Liver (tissue), 3 donors: ENCODE measurements around the gene SKOR1.

ENCODE experiments used
- JUND ChIP-seq, 2 donors: IDR thresholded peaks; 2 replicates each; pipeline ENCODE4 v1.6.1; 2016; ENCODE audit warnings: antibody characterized with exemption in 2 of 2
- SP1 ChIP-seq: IDR thresholded peaks from 2 replicates; pipeline ENCODE4 v1.6.1; 2018; ENCODE audit warnings: antibody characterized with exemption, mild to moderate bottlenecking
- YY1 ChIP-seq: IDR thresholded peaks from 2 replicates; pipeline ENCODE4 v1.6.1; 2016; ENCODE audit warnings: antibody characterized with exemption, mild to moderate bottlenecking
- TF ChIP-seq, protein P1 (sequence below): fragments of 150-350 bp; IDR thresholded peaks from 2 replicates; pipeline ENCODE4 v1.5.1; 2017; ENCODE audit warnings: improper control_type of control experiment, low read depth, low read length; ENCODE audit not compliant: missing input control
- TF ChIP-seq, protein P2 (sequence below): IDR thresholded peaks from 2 replicates; pipeline ENCODE4 v1.6.1; 2016; ENCODE audit warnings: antibody characterized with exemption
- TF ChIP-seq, protein P3 (sequence below): IDR thresholded peaks from 2 replicates; pipeline ENCODE4 v1.6.1; 2016; ENCODE audit warnings: antibody characterized with exemption
- donor health status: healthy.
- donor health status: healthy.

DNA sequence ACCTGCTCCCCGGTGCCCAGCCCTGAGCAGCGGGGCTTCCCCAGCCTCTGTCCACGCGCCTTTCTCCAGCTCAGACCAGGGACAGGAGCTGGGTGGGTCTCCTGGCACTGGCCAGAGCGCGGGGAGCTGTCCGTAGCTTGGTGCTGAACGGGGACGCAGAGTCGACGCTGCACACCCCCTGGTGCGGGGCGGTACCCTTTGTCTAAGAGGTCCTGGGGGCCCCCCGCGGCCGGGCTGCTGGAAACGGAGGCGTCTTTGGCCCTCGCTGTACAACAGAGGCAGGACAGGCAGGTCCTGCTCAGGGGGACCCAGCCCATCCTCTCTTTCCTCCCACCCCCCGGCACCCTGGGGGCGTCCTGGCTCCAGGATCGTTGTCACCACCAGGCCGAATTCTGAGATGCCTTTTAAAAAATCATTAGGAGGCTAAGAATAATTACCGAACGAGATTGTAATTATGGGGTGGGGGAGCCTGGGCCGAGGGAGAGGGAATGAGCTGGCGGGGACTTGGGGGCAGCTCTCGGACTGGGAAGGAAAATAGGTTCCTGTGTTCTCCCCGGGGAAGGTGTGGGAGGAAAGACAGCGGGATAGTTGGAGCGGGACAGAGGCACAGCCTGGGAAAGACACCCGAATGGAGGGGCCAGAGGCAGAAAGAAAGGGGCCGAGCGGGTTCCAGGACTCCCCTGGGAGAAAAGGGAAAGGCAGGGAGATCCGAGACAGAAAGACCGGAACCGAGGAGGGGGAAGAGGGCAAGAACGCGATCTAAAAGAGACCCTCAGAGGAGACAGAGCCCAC, 4.1 kb upstream of the SKOR1 start:
- TF ChIP-seq, protein P1, sequence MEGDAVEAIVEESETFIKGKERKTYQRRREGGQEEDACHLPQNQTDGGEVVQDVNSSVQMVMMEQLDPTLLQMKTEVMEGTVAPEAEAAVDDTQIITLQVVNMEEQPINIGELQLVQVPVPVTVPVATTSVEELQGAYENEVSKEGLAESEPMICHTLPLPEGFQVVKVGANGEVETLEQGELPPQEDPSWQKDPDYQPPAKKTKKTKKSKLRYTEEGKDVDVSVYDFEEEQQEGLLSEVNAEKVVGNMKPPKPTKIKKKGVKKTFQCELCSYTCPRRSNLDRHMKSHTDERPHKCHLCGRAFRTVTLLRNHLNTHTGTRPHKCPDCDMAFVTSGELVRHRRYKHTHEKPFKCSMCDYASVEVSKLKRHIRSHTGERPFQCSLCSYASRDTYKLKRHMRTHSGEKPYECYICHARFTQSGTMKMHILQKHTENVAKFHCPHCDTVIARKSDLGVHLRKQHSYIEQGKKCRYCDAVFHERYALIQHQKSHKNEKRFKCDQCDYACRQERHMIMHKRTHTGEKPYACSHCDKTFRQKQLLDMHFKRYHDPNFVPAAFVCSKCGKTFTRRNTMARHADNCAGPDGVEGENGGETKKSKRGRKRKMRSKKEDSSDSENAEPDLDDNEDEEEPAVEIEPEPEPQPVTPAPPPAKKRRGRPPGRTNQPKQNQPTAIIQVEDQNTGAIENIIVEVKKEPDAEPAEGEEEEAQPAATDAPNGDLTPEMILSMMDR = no peak
- TF ChIP-seq, protein P2, sequence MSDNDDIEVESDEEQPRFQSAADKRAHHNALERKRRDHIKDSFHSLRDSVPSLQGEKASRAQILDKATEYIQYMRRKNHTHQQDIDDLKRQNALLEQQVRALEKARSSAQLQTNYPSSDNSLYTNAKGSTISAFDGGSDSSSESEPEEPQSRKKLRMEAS = no peak
- no peak for TF ChIP-seq YY1
- TF ChIP-seq, protein P3, sequence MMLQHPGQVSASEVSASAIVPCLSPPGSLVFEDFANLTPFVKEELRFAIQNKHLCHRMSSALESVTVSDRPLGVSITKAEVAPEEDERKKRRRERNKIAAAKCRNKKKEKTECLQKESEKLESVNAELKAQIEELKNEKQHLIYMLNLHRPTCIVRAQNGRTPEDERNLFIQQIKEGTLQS = no peak
- TF ChIP-seq SP1 = no peak
- no peak for TF ChIP-seq JUND (IDR thresholded peaks at IDR 0.05)
